GM12878 (cell line): ENCODE measurements around the gene RIMBP2. TPM values are rescaled to one million over a fixed set of nuclear protein-coding genes. Genes with fewer than 3 reads are reported as not detected.

Experiments used
- ATAC-seq: fragments of 200-7000 bp; cut with Tn5 transposase; 3 replicates; pipeline ENCODE4 v1.9.1; 2020; ENCODE audit warnings: mild to moderate bottlenecking, moderate library complexity
- BruUV-seq: library from RNA; stranded (reverse); fragments of 400-500 nt; replicated peaks from 2 replicates; lab custom pipeline; 2021; lab: Mats Ljungman, UMichigan
- CTCF ChIA-PET: fragments of 300-600 bp; sonication (Branson Sonifier 250); formaldehyde crosslinking; extraction: SDS; loops from one replicate; lab custom pipeline; 2021; ENCODE audit warnings: inconsistent platforms; lab: Yijun Ruan, JAX
- POLR2A ChIA-PET: fragments of 350-600 bp; formaldehyde crosslinking; extraction: SDS; loops from one replicate; lab custom pipeline; 2021; ENCODE audit warnings: inconsistent platforms; lab: Charles Lee
- RAD21 ChIA-PET: fragments of 300-600 bp; sonication (Branson Sonifier 250); formaldehyde crosslinking; loops from one replicate; lab custom pipeline; 2023; ENCODE audit warnings: antibody characterized with exemption; ENCODE audit not compliant: unreplicated experiment; lab: Charles Lee
- SMC1A ChIA-PET: fragments of 300-600 bp; sonication (Branson Sonifier 250); formaldehyde crosslinking; loops from one replicate; lab custom pipeline; 2023; ENCODE audit not compliant: unreplicated experiment, uncharacterized antibody; lab: Charles Lee
- DNase-seq: peaks from one replicate; pipeline ENCODE4 v3.0.0-alpha.2; 2011; ENCODE audit warnings: low read depth, low spot score
- FAIRE-seq: peaks from 3 replicates; lab custom pipeline; 2011; peaks lifted over from hg19 to GRCh38; lab: Jason Lieb, UNC
- H2AFZ ChIP-seq: 2 replicates; pipeline ENCODE4 v1.6.0; 2011; ENCODE audit warnings: low read depth, low read length, control low read depth; ENCODE audit not compliant: control insufficient read depth
- H3K27ac ChIP-seq: 2 replicates; pipeline ENCODE4 v1.5.1; 2011; ENCODE audit warnings: control low read depth; ENCODE audit not compliant: control insufficient read depth, insufficient read depth
- H3K27me3 ChIP-seq, 2 experiments: replicated peaks in 1 of 2; 2 replicates each; pipeline versions ENCODE4 v1.6.0 to v1.6.1; 2011; ENCODE audit warnings: low read length in 1 of 2; ENCODE audit not compliant: control insufficient read depth in 2 of 2, insufficient read depth in 2 of 2
- H3K36me3 ChIP-seq, 2 experiments: 2 replicates each; pipeline ENCODE4 v1.5.1; 2011; ENCODE audit warnings: low read length in 1 of 2; ENCODE audit not compliant: control insufficient read depth in 2 of 2, insufficient read depth in 2 of 2
- H3K4me1 ChIP-seq: 2 replicates; pipeline ENCODE4 v1.6.1; 2011; ENCODE audit warnings: mild to moderate bottlenecking, low read length, moderate library complexity, mixed read lengths; ENCODE audit not compliant: control insufficient read depth, insufficient read depth
- H3K4me2 ChIP-seq: 2 replicates; pipeline ENCODE4 v1.6.0; 2011; ENCODE audit warnings: control low read depth; ENCODE audit not compliant: control insufficient read depth, insufficient read depth
- H3K4me3 ChIP-seq: fragments of 200-600 bp; sonication (generic); 2 replicates; pipeline ENCODE4 v1.5.1; 2016
- H3K79me2 ChIP-seq: 2 replicates; pipeline ENCODE4 v1.6.0; 2011; ENCODE audit warnings: low read length; ENCODE audit not compliant: control insufficient read depth, insufficient read depth
- H3K9ac ChIP-seq: 2 replicates; pipeline ENCODE4 v1.8.0; 2011; ENCODE audit warnings: low read length, control low read depth, mixed read lengths; ENCODE audit not compliant: control insufficient read depth, insufficient read depth
- H3K9me3 ChIP-seq: replicated peaks from 3 replicates; pipeline ENCODE4 v1.5.1; 2011; ENCODE audit warnings: mild to moderate bottlenecking, low read length; ENCODE audit not compliant: control insufficient read depth, insufficient read depth
- H4K20me1 ChIP-seq: 2 replicates; pipeline ENCODE4 v1.6.0; 2011; ENCODE audit not compliant: control insufficient read depth, insufficient read depth
- BHLHE40 ChIP-seq, 2 experiments: fragments of 450-650 bp in 1 of 2; IDR thresholded peaks; 2 replicates each; pipeline ENCODE4 v1.6.1; 2011 to 2017; ENCODE audit warnings: low read depth in 2 of 2, borderline replicate concordance in 1 of 2, improper control_type of control experiment in 1 of 2, low read length in 1 of 2, mild to moderate bottlenecking in 1 of 2
- HCFC1 ChIP-seq: fragments of 150-350 bp; IDR thresholded peaks from 2 replicates; pipeline ENCODE4 v1.6.1; 2014; ENCODE audit warnings: low read length
- NR2C2 ChIP-seq: IDR thresholded peaks from 2 replicates; pipeline ENCODE4 v1.6.1; 2011; ENCODE audit warnings: borderline replicate concordance, low read depth; ENCODE audit not compliant: control insufficient read depth, insufficient read length
- NR2F1 ChIP-seq: fragments of 450-650 bp; conservative IDR thresholded peaks from 2 replicates; pipeline ENCODE4 v1.6.1; 2017; ENCODE audit warnings: mild to moderate bottlenecking
- NRF1 ChIP-seq: conservative IDR thresholded peaks from 2 replicates; pipeline ENCODE4 v1.6.1; 2011; ENCODE audit warnings: mild to moderate bottlenecking, low read depth, low read length, improper control_type of control experiment
- PAX5 ChIP-seq: IDR thresholded peaks from 2 replicates; pipeline ENCODE4 v1.6.1; 2011; ENCODE audit warnings: low read depth, low read length, borderline replicate concordance
- POU2F2 ChIP-seq: IDR thresholded peaks from 3 replicates; pipeline ENCODE4 v1.6.1; 2011; ENCODE audit warnings: low read depth, mild to moderate bottlenecking, low read length, borderline replicate concordance
- SMAD5 ChIP-seq: IDR thresholded peaks from 2 replicates; pipeline ENCODE4 v1.6.1; 2016; ENCODE audit warnings: antibody characterized with exemption, low read depth
- STAT1 ChIP-seq: fragments of 450-650 bp; conservative IDR thresholded peaks from 2 replicates; pipeline ENCODE4 v1.6.1; 2014; ENCODE audit warnings: antibody characterized with exemption, mild to moderate bottlenecking
- SUZ12 ChIP-seq: fragments of 200-600 bp; sonication (generic); IDR thresholded peaks from one replicate; pipeline ENCODE4 v1.6.1; 2018; ENCODE audit warnings: antibody characterized with exemption, mild to moderate bottlenecking; ENCODE audit not compliant: unreplicated experiment
- WGBS: methylation state at CpG from one replicate; pipeline ENCODE4 v1.1.6; 2016; ENCODE audit warnings: low lambda C conversion rate; ENCODE audit not compliant: insufficient replicate concordance, insufficient coverage; ENCODE audit errors: missing lambda C conversion rate; 5-methylcytosine and 5-hydroxymethylcytosine counted together
- in situ Hi-C: fragments of 300-500 bp; cut with MboI; formaldehyde crosslinking; loops from 9 replicates; pipeline ENCODE4 v1.14.3; 2018; ENCODE audit warnings: mixed read lengths
- intact Hi-C: fragments of 100-400 bp; cut with micrococcal nuclease; formaldehyde crosslinking; loops from one replicate; pipeline ENCODE4 v1.14.2; 2022; ENCODE audit not compliant: unreplicated experiment
- polyA plus RNA-seq, 11 experiments: library from polyadenylated mRNA; depleted of rRNA in 4 of 11; unstranded in 6 of 11; stranded (reverse) in 5 of 11; fragments of >200 nt; fragmentation: Nextera tagmentation in 4 of 11; fragmentation: Illumina TruSeq in 1 of 11; extraction: Ambion mirVana in 4 of 11; extraction: Trizol in 1 of 11; gene quantifications; 1 replicate in 1 of 11; 2 replicates in 10 of 11; pipeline versions ENCODE4 v1.2.1 to v1.2.3, GENCODE V29; 2011 to 2016; ENCODE audit warnings: inconsistent platforms in 2 of 11, missing spikeins in 2 of 11, low read depth in 1 of 11
- total RNA-seq, 4 experiments: library from RNA; depleted of rRNA in 3 of 4; stranded (reverse); fragments of >200 nt in 3 of 4; fragmentation: Illumina TruSeq in 1 of 4; extraction: Trizol in 1 of 4; gene quantifications; 2 replicates each; pipeline versions ENCODE4 v1.2.1 to v1.2.3, GENCODE V29; 2013 to 2021
- TF ChIP-seq, protein P1 (sequence below), 3 experiments: IDR thresholded peaks in 2 of 3; conservative IDR thresholded peaks in 1 of 3; 2 replicates each; pipeline ENCODE4 v1.5.1; 2011; ENCODE audit warnings: low read depth in 3 of 3, low read length in 3 of 3, mild to moderate bottlenecking in 3 of 3, control low read depth in 2 of 3, moderate library complexity in 2 of 3, inconsistent platforms in 1 of 3, mixed read lengths in 1 of 3; ENCODE audit not compliant: control insufficient read depth in 2 of 3, insufficient read depth in 1 of 3; ENCODE audit errors: extremely low read depth in 1 of 3

RIMBP2 gene
- total and polyA plus RNA-seq, 10 of the 15 experiments (the other 5 are each of a cell fraction or from before 2014, with no cell fraction given) = 0.04 to 2.9 (median 0.07) TPM; not detected in 1

DNA sequence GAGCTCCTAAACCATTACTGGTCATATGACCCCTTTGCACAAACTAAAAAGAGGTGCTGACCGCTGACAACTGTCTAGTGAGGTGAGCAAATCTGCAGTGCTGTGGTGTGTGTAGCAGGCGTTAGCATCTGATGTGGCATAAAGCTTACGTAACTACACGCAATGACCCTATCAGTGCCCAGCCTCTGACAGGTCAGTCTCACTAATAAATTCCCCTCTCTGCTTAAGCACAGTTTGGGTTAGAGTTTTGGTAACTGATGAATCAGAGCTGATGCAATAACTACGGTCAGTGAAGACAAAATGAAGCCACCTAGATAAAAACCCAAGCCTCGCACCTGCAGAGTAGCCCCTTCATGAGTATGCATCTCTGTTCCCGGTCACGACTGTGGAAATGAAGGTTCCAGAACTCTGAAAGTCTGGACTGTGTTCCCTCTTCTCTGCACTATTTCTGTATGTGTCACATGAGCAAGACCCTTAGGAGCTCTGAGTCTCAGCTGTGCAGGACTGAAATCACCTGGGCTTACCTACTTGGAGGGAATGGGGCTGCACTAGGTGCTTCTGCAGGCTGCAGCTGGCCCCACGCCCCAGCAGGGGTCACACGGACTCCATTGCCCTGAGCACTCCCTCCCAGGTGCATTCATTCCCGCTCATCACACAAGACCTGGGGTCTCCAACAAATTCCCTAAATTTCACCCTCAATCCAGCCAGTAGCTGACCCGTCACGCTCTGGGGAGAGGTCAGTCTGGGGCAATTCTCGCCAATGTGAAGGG lies 54.4 kb downstream of the RIMBP2 start:
- DNase-seq (no peak), ATAC-seq (no peak), FAIRE-seq (no peak)
- H3K79me2 ChIP-seq = no peaks in the 10 kb centered on the region
- 42% methylated on average over 14 of the region's 14 CpGs for WGBS
- no peak overlapping the region for H2AFZ ChIP-seq
- no peaks in the 10 kb centered on the region for H4K20me1 ChIP-seq
- H3K9me3 ChIP-seq = no peaks in the 10 kb centered on the region; the same call in 2 of the 3 replicates
- ChIA-PET SMC1A (no interaction called here), RAD21 (no interaction called here), CTCF (no interaction called here), POLR2A (no interaction called here)
- in situ Hi-C loops = no loop called here
- no peak overlapping the region for H3K9ac ChIP-seq
- H3K27me3 ChIP-seq = no peaks in the 10 kb centered on the region
- H3K4me1 ChIP-seq = no peaks in the 10 kb centered on the region
- no peak overlapping the region for H3K4me3 ChIP-seq
- H3K27ac ChIP-seq = no peak overlapping the region
- TF ChIP-seq, protein P1, sequence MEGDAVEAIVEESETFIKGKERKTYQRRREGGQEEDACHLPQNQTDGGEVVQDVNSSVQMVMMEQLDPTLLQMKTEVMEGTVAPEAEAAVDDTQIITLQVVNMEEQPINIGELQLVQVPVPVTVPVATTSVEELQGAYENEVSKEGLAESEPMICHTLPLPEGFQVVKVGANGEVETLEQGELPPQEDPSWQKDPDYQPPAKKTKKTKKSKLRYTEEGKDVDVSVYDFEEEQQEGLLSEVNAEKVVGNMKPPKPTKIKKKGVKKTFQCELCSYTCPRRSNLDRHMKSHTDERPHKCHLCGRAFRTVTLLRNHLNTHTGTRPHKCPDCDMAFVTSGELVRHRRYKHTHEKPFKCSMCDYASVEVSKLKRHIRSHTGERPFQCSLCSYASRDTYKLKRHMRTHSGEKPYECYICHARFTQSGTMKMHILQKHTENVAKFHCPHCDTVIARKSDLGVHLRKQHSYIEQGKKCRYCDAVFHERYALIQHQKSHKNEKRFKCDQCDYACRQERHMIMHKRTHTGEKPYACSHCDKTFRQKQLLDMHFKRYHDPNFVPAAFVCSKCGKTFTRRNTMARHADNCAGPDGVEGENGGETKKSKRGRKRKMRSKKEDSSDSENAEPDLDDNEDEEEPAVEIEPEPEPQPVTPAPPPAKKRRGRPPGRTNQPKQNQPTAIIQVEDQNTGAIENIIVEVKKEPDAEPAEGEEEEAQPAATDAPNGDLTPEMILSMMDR (IDR thresholded peaks at IDR 0.05 in 2 of 3, conservative IDR thresholded peaks at IDR 0.05 in 1 of 3; ENCODE audit: control insufficient read depth in 2 of 3, extremely low read depth in 1 of 3, insufficient read depth in 1 of 3, low read depth in 3 of 3, low read length in 3 of 3) = 0 out of 6 replicates have a peak, but pooled peaks of 2 of the 3 experiments have one; percentile 3 to 4
- TF ChIP-seq SUZ12 = no peak
- no peak overlapping the region for H3K4me2 ChIP-seq
- BruUV-seq = no TSS peak
- intact Hi-C loops = no loop called here
- no peaks in the 10 kb centered on the region for H3K36me3 ChIP-seq

DNA sequence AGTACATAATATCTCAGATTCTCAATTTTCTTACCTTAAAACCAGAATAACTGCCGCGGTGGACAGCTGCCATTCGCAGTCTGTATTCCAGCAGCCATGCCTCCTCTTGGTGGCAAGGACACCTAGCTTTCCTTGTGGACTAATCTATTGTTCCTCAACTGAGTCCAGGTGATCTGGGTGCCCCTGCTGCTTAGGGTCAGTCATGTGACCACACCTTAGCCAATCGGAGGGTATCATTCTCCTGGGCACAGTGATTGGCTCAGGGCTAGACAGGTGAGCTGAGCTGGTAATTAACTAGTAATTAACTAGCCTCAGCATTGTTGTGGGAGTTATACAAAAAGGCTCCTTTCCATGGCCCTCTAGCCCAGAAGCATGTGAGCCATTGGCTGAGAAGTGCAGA lies 55.0 kb downstream of the RIMBP2 start:
- in situ Hi-C loops (no loop called here), intact Hi-C loops (no loop called here)
- H3K27ac ChIP-seq = no peak overlapping the region
- H3K79me2 ChIP-seq = no peaks in the 10 kb centered on the region
- H3K36me3 ChIP-seq = no peaks in the 10 kb centered on the region
- ChIA-PET RAD21 (no interaction called here), POLR2A (no interaction called here), SMC1A (no interaction called here), CTCF (no interaction called here)
- DNase-seq (no peak), FAIRE-seq (no peak), ATAC-seq (no peak)
- no peaks in the 10 kb centered on the region for H4K20me1 ChIP-seq
- H3K4me1 ChIP-seq = no peaks in the 10 kb centered on the region
- TF ChIP-seq PAX5 (no peak), BHLHE40 (IDR thresholded peaks at IDR 0.05; ENCODE audit: borderline replicate concordance in 1 of 2, low read depth in 2 of 2, low read length in 1 of 2) (no peak), HCFC1 (no peak), SMAD5 (no peak), NRF1 (no peak), NR2F1 (no peak), POU2F2 (no peak), STAT1 (no peak), NR2C2 (no peak)
- no peak overlapping the region for H3K4me2 ChIP-seq
- 80% methylated on average over 4 of the region's 4 CpGs for WGBS
- H3K9me3 ChIP-seq = no peaks in the 10 kb centered on the region; the same call in 2 of the 3 replicates
- no peak overlapping the region for H2AFZ ChIP-seq
- no peak overlapping the region for H3K4me3 ChIP-seq
- no peaks in the 10 kb centered on the region for H3K27me3 ChIP-seq
- H3K9ac ChIP-seq = no peak overlapping the region
- no TSS peak for BruUV-seq
